22Rv1 (cell line): ENCODE data around the gene AUTS2.

ENCODE experiments used
- CTCF ChIP-seq: fragments of 450-650 bp; IDR thresholded peaks from 2 replicates; pipeline ENCODE4 v1.5.1; 2017; ENCODE audit warnings: mild to moderate bottlenecking
- ZFX ChIP-seq: fragments of 450-650 bp; IDR thresholded peaks from 2 replicates; pipeline ENCODE4 v1.6.1; 2017; ENCODE audit warnings: antibody characterized with exemption, borderline replicate concordance

DNA sequence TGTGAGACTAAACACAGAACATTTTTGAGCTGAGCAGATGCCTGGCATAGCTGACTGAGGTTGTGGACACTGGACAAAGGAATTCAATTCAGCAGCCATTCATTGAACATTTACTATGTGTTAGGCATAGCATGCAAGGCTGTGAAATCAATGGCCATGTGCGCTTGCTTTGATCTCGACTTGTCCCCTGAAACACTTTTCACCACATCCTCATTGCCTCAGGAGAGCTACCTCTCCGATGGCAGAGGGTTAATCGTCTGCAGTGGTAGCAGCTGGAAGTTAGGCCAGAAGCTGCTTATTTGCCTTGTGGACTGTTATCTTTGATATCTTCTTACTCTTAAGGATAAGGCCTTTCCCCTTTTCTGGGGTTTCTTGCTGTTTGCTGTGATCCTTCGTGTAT lies 297.8 kb downstream of the AUTS2 start:
- TF ChIP-seq CTCF: no peak
- TF ChIP-seq ZFX: no peak
